G401 (cell line): ENCODE results near the gene LSM10. TPM values are rescaled to one million over a fixed set of nuclear protein-coding genes. Genes with fewer than 3 reads are reported as not detected.

Experiments used
- DNase-seq: peaks from one replicate; pipeline ENCODE4 v3.0.0-alpha.2; 2015; ENCODE audit warnings: low spot score
- in situ Hi-C: cut with HindIII; loops from 2 replicates; pipeline ENCODE4 v1.10.0; 2016; ENCODE audit warnings: low sequenced_read_pairs, mixed read lengths
- total RNA-seq: library from RNA; depleted of rRNA; stranded (reverse); fragments of >200 nt; shearing (Covaris generic); gene quantifications from 2 replicates; pipeline ENCODE4 v1.2.3, GENCODE V29; 2014

The LSM10 gene
- total RNA-seq, 1 experiment from 2014 or later: 37.5 TPM

DNA sequence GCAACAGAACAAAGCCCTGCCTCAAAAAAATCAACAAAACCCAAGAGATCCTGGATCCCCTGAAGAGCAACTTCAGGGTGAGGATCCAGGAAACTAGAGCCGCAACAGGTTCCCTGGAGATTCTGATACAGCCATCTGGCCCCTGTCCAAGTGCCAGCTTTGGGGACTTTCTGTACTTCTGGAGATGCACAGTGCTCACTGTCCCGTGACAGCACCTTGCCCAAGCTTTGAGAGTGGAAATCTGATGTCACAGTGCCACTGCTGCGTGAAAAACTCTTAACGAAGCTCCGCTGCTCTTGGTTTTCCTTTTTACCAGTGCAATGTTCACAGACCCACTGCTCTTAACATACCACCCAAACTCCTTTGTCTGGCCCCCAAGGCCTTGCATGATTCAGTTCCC lies 38.3 kb downstream of the LSM10 start:
- peak; percentile 12 for DNase-seq
- in situ Hi-C loops: no loop called here

DNA sequence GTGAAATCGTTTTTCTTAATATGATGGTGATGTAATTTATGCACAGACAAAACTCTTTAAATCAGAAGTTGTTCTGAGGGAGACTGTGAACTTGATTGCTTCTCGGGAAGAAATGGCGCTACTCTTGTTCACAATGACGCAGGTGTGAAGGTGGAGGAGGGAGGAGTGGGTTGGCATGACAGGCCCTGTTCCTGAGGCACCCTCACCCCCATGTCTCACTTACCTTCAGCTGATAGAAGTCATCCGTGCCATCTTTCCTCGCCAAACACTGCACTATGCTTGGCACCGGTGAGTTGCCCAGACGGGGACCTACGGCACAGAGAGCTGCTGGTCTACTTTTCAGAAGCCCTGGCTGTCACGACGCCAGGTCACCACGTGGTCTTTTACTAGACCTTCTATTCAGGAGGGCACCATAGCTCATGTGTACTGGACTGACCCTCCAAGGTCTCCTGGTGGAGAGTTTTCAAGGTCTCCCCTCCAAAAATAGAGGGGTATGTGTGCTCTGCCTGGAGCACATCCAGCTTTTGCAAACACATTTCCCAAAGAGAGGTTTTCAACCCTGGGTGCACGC lies 39.1 kb downstream of the LSM10 start:
- in situ Hi-C loops: no loop called here
- DNase-seq: peak; percentile 36

GRCh38 chr1:36355811-36356210 lies 41.9 kb downstream of the LSM10 start:
- in situ Hi-C loops: no loop called here
- DNase-seq: no peak

DNA sequence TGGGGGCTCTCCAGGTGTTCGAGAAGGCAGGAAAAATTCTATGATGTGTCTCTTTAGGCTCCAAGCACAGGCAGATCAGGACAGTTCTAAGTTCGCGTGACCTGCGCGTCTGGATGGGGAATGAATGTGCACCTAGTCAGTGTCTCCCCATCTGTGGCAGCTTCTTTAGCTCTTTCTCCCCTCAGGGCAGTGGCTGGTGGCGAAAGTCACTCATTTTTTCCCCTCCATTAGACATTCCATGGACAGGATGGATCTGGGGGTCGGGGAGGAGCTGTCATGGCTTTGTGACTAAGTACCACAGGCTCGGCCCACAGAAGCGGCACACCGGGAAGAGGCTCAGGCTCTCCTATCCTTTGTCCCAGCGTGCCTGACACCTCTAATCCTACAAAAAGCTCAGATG lies 43.2 kb downstream of the LSM10 start:
- in situ Hi-C loops: no loop called here

GRCh38 chr1:36352910-36353878 lies 44.5 kb downstream of the LSM10 start:
- in situ Hi-C loops: no loop called here
- DNase-seq: no peak

More for the DNA sequence above, 43.2 kb downstream of the LSM10 start:
- DNase-seq: no peak

- DNase-seq: no peak
- in situ Hi-C loops: no loop called here
Observed at GRCh38 chr1:36352125-36352909, 45.4 kb downstream of the LSM10 start.

DNA sequence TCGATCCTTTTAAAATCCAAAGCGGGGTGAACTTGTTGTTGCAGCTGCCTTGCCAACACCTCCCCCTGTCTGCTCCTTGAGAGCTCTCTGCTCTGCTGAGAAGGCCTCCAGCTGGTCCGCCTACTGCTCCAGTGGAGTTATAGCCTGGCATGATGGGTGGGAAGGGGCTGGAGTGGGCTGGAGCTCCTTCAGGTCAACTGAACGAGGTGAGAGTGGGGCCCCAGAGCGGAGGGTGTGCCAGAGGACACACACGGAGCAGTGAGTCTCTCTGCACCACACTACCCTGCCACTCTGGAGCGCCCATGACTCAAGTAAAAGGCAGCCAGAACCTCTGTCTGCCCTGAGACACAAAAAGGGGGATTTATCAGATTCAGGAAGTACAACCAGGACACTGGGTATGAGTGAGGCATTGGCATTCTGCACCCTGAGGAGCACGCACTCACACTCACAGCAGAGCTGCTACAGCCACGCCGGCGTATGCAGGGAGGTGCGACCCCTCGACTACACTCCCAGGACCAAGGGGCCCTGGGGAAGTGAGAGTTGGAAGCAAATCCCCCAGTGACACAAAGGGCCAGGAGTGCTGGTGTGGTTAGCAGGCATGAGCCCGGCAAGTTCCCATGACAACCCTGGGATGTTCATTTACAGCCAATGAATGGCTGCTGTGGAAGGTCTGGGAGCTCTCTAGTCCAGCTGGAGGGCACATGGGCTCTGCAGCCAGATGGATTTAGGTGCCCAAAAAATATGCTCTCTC lies 46.3 kb downstream of the LSM10 start:
- in situ Hi-C loops: no loop called here
- no peak for DNase-seq

GRCh38 chr1:36350659-36351226 lies 47.0 kb downstream of the LSM10 start:
- in situ Hi-C loops: no loop called here
- no peak for DNase-seq

GRCh38 chr1:36349839-36350238 lies 47.9 kb downstream of the LSM10 start:
- no peak for DNase-seq
- in situ Hi-C loops: no loop called here

DNA sequence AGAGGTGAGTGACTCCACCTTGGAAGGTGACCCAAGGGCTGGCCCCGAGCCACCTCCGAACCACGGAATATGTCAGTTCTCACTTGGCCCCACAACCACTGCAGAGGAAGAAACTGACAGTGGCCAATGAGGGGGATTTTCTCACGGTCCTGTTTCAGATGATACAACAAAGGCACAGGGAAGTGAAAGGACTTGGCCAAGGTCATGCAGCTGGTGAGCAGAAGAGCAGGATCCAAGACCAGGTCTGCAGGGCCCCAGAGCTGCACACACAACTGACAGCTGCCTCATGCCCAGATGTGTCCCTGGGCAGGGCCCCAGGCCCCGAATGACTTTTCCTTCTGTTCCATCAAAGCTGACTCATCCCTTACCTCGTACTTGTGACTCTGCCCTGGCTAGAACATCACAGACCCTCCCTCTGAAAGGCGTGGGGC lies 48.5 kb downstream of the LSM10 start:
- no peak for DNase-seq

DNA sequence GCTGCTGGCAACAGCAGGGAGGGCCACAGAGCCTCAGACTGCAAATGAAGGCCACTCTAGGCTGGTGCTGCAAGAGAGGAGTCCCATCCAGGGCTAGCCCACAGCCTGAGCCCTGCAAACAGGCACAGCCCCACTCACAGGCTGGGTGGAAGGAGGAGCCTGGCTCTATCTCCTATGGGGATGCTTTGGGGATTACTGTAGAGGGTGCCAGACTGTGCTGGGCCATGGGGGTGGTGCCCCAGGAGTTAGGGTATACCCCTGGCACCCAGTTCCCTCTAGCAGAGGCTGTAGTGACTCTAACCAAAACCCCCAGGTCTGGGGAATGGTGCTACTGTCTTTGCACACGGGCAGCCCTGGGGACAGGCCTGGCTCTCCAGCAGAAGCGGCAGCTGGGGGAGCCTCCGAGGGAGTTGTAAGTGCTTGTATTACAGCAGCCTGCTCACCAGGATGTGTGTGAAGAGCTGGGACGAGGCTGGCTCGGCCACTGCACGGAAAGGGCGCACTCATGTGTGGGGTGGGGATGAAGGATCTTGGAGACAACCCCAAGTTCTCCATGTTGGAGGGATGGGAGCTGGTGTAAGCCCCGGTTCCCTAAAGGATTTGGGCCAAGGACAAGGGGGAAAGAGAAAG lies 50.9 kb downstream of the LSM10 start:
- no peak for DNase-seq
- in situ Hi-C loops: no loop called here

More for the DNA sequence above, 48.5 kb downstream of the LSM10 start:
- in situ Hi-C loops: no loop called here

- in situ Hi-C loops: no loop called here
- no peak for DNase-seq
Observed at GRCh38 chr1:36345353-36345752, 52.4 kb downstream of the LSM10 start.

DNA sequence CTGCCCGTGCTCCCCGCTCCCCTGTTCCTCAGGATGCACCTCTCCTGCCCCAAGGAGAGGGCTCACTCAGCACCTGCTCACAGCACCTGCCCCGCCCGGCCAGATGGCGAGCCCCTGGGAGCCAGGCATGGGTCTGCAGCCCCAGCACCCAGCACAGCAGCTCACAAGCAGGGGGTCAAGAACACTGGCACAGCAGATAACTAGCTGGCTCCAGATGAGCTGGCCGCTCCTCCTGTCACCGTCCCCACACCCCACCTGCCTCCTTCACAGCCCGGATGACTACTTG lies 53.4 kb downstream of the LSM10 start:
- in situ Hi-C loops: no loop called here

DNA sequence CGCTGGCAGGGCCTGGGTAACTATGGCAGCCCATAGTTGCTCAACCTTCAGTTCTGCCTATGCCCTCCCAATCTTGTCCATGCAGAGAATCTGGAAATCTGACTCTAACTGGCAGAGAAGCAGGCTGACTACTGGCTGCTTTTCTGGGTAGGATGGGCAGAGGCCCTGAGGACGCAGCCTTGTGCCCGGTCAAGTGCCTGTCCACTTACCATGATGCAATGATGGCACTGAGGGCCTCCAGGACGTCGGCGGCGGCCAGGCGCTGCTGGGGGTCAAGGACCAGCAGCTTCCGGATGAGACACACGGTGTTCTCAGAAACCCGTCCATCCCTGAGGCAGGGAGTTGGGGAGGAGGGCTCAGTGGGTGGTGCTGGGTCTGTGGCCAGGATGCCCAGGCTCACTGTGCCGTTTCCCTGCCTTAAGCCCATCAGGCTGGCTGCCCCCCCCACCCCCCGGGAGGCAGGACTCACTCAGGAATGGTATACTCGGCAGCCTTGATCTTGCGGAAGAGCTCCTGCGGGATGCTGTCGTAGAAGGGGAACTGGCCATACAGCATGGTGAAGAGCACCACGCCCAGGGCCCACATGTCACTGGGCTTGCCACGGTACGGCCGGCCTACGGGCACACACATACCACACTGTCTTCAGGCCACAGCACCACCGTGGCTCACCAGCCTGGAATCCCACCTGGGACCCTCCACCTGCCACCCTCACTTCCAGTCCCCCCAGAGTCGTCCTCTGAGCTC lies 53.9 kb downstream of the LSM10 start:
- DNase-seq: no peak
- in situ Hi-C loops: no loop called here

More for the DNA sequence above, 53.4 kb downstream of the LSM10 start:
- DNase-seq: no peak
